GM19043 (cell line): ENCODE results near the gene KIF26A.

Experiments used
- ATAC-seq: cut with Tn5 transposase; IDR thresholded peaks from one replicate; pipeline ENCODE4 v1.9.1; 2021; ENCODE audit warnings: low read depth; ENCODE audit not compliant: unreplicated experiment

The KIF26A gene

DNA sequence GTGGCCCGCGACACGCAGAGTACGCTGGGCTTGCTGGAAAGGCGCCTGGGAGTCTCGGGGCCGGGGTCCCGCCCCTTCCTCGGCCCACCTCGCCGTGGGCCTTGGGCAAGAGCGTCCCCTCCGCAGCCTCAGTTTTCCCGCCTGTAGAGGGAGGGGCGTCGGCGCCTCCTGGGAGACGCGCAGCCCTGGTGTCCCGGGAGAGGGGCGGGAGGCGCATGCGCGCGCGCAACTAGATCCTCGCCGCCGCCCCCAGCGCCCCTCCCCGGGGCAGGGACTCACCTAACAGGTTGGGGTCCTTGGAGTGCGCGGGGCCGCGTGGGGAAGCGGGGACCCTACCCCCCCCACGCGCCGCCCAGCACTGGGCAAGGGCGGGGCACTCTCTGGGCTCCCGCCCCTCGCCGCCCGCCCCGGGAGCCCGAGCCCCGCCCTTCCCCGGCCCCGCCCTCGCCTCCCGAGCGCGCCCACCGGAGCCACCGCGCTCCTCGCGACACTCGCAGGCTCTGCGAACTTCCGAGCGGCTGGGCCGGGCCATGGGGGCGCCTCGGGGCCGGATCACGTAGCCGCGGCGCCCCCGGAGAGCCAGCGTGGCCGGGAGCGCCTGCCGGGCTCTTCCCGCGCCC, at the start of gene KIF26A:
Gene KIF26A, plus strand, starts transcription at position 490 of the 620 bp plus-strand sequence. CDS start 136 bp downstream, outside the sequence.
- ATAC-seq = no peak

DNA sequence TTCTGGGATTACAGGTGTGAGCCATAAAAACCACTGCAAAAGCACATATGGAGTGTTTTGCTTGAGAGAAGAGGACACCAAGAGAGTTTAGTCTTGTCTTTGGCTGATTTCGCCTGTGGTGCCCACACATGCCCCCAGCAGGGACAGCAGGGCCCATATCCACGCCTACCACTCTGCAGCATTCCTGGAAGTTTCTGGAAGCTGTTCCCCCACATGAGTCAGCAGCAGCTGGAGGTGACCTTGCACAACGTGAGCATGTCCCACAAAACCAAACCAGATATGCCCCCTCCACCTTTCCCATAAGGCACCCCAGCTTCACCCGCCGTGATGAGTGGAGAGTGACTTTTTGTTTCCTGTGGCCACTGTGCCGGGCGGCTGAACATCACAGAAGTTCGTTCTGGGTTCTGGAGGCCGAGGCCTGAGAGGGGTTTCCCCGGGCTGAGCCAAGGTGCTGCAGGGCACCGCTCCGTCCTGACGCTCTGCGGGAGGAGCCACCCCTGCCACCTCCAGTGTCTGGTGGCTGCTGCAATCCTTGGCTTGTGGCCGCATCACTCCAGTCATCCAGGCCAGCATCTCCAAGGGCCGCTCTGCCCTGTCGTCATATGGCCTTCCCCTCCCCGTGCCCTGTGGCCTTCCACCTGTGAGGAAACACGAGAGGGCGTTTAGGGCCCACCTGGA, 48.2 kb upstream of the KIF26A start:
- ATAC-seq = no peak

DNA sequence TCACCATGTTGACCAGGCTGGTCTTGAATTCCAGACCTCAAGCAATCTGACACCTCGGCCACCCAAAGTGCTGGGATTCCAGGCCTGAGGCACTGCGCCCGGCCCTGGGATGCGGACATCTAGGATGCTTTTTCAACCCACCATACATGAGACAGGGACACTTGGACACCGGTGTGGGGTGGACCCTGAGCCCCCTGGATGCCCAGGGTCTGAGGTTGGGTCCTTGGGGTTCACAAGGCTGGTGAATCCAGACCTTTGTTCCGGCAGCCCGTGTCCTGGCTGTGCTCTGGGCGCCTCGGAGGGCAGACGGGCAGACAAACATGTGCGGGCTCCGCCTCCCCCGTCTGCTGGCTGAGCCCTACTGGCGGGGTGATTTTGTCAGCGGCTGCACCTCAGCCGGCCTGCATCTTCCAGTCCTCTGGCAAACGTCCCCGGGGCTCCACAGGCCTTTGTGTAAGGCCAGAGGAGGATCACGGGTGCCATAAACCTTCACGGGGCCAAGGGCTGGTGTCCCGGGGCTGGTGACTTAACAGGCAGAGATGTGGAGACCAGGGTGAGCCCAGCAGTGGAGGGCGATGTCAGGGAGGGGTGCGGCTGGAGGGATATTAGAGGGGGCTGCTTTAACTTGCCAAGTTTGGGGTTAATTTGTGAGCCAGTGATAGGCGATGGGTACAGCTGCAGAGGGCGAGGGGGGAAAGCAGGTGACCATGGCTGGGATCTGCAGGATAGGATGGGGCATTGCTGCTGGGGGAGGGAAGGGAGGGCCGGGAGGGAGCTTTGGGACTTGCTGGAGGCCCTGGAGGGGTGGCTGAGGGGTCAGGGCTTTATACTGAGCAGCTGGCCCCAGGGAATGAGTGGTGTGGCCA, 47.1 kb upstream of the KIF26A start:
- no peak for ATAC-seq

DNA sequence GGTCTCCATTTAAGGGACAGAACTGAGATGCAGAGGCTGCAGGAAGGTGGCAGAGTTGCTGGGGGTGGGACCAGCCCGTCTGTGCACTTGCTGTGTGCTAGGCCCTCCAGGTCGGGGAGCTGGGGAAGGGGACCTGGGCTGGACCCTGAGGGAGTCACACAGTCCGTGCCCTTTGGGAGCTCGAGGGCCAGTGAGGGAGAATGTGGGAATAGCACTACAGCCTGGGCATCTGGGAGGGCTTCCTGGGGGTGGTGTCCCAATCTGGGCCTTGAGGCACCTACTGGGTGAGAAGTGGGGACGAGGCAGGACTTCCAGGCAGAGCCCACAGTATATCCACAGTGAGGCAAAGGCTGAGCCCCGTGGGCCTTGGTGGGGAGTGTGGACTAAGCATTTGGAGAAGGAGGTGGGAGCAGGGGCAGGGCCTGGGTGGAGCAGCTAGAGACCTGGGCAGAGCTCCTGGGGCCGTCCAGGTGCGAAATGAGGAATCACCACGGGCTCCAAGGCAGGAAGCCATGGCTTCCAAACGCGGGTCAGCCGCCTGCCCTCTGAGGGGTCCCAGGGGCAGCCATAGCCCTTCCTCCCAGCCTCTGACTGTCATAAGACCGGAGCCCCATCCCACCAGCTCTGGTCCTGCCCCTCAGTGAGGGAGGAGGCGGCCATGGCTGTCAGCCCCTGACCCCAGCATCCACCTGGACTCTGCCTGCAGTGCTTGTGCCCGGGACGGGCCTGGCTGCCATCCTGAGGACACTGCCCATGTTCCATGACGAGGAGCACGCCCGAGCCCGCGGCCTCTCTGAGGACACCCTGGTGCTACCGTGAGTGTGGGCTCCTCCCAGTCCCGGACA, 46.2 kb upstream of the KIF26A start:
- no peak for ATAC-seq

DNA sequence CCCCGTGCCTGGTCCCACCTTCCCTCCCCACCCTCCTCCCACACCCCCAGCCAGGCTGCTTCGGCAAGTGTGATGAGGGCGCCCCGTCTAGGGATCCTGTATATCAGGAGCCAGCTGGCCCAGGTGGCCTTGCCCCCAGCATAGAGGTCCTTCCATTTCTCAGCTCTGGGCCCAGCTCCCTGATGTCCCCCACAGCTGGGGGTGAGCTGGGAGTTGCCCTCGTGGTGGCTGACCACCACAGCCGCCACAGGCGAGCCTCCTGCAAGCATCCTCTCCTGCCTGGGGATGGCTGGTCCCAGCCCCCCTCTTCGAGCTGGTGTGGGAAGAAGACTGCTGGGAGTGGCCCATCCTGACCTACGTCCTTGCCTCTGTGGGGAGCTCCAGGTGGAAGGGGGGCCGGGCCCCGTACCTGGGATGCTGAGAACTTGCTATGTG, 45.4 kb upstream of the KIF26A start:
- no peak for ATAC-seq

DNA sequence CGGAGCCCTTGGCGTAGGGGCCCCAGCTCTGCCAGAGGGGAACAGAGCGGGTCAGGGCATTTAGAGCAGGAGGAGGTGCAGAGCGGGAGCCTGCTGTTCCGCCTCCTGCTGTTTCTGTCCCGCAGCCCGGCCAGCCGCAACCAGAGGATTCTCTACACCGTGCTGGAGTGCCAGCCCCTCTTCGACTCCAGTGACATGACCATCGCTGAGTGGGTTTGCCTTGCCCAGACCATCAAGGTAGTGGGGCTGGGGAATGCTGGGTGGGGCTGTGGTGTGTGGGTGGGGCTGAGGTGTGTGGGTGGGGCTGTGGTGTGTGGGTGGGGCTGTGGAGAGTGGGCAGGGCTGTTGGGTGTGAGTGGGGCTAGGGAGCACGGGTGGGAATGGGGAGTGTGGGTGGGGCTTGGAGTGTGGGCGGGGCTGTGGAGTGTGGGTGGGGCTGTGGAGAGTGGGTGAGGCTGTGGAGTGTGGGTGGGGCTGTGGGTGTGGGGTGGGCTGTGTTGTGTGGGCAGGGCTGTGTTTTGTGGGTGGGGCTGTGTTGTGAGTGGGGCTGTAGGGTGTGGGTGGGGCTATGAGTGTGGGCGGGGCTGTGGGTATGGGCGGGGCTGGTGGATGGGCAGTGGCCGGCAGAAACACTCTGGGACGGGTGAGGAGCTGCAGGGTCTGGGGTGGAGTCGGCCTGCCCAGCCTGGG, 44.9 kb upstream of the KIF26A start:
- ATAC-seq = no peak

DNA sequence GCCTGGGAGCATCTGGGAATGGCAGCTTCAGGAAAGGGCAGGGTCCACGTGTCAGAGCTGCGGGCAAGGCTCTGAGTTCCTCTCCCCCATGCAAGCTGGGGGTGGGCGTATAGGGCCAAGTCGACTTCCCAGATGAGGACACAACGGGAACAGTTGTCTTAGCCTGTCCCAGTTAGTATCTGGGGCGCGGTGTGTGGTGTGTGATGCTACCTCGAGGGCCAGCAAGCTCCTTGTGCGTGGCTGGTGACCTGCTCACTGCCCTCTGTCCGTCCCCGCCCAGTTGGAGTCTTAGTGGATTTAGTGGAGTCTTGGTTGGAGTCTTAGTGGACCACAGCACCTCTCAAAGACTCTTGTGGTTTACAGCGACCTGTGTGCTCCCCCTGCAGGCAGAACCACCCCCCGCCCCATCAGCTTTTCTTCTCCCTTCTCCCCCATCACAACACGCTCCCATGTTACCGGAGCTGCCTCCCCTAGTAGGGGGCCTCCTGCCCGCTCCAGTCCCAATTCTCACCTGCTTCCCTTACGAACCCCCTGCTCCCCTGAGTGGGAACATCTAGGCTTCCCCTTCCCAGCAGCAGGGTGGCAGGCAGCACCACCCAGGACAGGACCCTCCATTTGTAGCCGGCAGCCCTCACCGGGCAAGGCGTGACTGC, 44.2 kb upstream of the KIF26A start:
- ATAC-seq = no peak

DNA sequence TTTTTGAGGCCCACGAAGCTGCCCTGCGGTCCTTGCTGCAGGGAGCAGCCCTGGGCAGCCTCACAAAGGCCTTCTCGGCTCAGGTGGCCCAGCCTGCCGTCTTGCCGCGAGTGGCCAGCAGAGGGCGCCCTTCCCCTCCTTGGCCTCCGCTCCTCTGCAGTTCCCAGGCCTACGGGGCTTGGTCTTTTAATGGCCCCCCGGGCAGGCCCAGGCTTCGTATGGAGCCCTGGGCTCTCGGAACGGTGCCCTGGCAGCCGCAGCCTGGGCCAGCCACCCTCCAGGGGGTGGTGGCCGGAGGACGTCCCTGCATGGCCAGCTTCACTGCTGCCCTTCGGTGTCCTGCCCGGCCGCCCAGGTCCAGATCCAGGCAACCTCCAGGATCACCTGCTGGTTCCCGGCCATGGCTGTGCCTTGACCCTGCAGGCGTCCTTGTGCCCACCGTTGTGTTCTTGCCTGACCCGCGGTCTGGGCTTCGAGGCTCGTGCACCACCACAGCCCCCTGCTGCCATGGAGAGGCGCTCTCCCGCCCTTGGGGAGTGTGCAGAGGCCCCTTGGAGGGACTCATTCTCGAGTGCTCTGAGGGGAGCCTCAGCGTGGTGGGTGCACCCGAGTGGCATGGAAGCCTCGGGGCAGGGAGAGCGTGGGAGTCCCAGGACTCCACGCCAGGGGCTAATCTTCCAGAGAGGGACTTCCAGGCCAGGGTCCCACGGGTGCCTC, 43.5 kb upstream of the KIF26A start:
- no peak for ATAC-seq

DNA sequence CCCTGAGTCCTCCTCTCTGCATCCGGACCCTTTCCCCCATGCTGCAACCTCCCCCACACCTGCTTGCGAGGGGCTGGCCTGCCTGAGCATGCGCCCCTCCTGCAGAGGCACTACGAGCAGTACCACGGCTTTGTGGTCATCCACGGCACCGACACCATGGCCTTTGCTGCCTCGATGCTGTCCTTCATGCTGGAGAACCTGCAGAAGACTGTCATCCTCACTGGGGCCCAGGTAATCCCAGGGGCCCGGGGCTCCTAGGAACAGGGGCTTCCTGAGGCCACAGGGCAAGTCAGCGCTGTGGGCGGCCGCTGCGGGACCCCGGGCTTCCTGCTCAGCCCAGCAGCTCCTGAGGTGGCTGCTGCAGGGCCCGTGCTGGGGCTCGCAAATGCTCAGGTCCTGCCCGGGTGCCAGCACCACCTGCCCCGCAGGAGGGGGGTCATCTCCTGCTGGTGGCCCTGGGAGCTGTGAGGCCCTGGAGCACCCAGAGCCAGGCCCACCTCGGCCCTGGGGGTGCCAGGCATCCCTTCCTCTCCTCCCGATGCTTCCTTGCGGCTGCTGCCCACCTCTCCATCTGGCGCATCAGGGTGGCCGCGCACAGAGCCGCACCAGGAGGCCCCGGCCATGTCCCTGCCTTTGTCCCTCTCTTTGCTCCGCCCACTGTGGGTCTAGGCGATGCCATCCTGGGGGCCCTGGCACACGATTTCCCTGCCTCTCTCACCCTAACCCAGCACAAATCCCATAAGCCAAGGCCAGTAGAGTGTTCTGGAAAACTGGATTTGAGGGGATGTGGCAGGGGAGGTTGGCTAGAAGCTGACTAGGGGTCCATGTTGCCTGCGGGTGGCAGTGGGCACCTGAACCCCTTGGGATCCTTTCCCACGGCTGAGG, 42.7 kb upstream of the KIF26A start:
- no peak for ATAC-seq

DNA sequence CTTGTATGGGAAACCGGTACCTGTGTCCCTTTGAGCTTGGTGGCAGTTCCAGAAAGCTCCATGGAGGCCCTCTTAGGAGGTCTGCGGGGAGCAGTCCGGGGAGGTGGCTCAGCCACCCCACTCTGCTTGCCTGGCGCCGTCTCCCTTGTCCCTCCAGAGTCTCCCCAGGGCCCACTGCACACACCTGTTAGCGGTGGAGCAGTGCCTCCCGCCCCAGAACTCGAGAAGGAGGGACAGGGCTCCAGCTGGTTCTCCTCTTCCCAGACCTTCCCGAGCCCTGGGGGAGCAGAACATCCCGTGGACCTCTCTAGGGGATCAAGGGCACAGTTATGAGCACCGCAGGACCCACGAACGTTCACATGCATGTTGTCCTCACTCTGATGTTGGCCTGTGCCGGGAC, 42.1 kb upstream of the KIF26A start:
- no peak for ATAC-seq

DNA sequence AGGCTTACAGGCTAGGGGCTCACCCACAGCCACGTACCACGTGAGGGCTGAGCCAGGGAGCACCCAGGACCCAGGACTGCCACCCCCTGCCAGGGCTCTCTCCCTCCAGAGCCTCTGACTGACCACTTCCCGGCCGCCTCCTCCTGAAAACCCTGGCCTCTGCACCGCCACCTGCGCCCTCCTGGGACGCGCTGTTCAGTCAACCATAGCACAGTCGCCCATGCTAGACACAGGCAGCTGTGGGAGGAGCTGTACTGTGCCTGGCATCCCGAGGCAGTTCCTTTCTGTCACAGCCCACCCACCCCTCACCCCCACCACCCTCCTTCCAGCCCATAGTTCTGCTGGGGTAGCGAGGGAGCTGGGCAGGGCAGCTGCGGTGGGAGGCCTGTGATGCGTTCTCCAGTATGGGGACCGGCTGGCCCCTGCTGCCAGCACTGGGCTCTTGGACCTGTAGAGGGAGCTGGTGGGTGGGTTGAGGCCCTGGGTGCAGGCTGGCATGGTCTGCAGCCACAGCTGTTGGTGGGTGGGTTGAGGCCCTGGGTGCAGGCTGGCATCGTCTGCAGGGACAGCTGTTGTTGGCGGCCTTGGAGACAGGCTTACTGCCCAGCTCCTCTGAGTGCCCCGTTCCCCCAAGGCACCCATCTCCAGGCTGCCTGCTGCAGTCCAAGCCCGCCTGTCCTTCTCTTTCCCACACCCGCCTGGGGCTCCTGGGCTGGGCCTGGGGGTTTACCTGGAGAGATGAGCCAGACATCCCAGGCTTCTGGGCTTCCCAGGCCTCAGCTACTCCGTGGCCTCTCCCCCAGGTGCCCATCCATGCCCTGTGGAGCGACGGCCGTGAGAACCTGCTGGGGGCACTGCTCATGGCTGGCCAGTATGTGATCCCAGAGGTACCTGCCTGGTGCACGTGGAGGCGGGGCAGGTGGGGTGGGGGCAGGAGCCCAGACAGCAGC, 41.4 kb upstream of the KIF26A start:
- ATAC-seq = no peak

DNA sequence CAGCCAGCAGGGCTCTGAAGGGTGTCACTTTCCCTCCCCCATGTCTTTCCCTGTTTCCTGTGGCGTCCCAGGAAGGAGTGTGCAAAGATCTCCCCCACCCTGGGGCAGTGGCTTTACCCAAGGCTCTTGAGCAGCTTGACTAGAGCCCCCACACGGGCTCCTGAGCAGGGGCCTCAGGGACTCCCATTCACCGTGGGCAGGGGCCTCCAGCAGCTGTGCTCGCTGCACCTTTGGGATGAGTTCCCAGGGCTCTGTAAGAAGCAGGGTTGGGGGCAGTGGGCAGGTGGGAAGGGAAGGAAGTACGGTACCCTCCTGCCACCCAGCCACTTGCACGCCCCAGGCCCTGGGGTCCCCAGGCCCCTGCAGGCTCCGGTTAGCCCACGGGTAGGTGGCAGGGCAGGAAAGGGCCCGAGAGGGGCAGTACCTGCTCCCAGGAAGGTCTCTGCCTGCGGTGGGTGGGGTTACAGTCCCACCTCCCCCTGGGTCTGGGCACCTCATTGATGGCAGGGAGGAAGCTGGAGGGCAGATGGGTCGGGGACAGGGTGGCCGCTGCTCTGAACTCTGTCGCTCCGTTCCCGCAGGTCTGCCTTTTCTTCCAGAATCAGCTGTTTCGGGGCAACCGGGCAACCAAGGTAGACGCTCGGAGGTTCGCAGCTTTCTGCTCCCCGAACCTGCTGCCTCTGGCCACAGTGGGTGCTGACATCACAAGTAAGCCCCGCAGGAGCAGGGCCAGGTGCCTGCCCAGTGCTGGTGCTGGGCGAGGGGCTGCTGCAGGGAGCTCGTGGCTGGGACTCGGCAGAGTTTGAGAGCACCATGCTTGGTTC, 39.9 kb upstream of the KIF26A start:
- ATAC-seq = no peak

DNA sequence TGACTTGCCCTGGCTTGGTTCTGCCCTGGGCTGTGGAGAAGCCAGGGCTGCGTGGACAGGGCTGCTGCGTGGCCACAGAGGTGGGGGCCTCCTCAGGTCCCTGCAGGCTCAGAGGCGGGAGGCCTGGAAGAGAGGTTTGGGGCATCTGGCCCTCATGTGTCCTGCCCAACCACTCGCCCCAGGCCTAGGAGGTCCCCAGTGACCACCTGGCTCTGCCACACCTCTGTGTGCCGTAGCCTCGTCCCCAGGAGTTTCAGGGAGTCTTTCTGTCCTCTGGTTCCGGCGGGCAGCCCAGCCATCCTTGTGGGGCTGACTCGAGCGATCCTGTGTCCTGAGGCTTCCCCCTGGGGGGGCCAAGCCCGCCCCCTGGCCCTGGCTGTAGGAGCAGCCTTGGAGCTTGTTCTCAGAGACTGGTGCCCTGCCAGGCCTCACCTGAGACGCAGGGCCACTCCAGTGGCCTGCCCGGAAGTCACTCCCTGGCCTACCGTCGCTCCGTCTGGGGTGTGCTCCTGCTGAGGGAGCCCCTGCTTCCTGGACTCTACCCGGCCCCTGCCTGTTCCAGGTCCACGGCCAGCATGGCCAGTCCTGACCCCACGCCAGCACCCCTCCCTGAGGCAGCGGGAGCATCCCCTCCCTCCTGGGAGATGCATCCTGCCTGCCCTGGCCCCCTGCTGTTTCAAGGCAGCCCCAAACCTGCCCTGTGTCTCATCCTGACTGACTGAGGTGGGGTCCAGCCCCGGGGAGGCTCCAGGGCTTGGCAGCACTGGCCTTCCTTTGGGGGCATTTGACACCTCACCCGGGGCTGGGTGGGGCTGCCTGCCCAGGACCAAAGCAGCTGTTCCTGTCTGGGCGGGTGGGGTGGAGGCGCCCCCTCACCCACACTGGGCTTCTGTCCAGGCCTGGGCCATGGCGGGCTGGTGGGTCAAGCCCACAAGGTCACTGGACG, 39.0 kb upstream of the KIF26A start:
- no peak for ATAC-seq

DNA sequence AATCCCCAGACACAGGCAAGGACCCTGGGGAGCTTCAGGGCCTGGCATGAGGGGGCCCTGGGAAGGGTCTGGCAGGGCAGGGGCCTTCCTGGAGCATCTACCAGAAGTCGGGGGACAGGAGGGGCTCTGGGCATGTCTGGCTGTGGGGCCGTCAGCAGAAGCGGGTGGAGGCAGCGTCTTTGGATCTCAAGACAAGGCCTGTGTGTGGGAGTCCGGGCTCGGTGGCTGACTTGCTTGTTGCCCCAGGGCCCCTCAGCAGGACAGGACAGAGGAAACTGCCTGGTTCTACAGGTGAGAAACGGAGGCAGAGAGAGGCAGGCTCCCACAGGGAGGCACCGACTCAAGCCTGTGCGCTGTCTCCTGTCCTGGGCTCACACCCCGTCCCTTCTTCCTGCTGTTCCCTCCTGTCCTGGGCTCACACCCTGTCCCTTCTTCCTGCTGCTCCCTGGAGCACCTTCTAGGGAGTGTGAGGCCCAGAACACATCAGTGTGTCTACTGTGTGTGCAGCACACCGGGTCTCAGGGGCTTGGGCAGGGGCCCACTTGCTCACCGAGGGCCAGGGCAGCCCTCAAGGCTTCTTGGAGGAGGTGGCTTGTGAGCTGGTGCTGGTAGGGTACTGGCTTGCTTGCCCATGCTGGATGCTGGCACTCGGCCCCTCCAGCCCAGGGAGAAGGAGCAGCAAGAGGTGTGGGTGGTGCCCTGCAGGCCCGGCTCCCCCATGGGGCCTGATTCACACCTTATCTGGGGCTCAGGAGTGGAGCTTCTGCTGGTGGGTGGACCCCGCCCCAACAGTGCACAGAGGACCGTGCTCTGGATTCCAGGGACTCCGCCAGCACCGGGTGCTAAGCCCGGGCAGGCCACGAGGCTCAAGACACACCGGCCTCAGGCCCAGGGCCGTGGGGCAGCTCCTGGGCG, 38.0 kb upstream of the KIF26A start:
- ATAC-seq = no peak
